Measurements from ENCODE around the gene AUTS2.

- TF ChIP-seq, protein P1, sequence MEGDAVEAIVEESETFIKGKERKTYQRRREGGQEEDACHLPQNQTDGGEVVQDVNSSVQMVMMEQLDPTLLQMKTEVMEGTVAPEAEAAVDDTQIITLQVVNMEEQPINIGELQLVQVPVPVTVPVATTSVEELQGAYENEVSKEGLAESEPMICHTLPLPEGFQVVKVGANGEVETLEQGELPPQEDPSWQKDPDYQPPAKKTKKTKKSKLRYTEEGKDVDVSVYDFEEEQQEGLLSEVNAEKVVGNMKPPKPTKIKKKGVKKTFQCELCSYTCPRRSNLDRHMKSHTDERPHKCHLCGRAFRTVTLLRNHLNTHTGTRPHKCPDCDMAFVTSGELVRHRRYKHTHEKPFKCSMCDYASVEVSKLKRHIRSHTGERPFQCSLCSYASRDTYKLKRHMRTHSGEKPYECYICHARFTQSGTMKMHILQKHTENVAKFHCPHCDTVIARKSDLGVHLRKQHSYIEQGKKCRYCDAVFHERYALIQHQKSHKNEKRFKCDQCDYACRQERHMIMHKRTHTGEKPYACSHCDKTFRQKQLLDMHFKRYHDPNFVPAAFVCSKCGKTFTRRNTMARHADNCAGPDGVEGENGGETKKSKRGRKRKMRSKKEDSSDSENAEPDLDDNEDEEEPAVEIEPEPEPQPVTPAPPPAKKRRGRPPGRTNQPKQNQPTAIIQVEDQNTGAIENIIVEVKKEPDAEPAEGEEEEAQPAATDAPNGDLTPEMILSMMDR (IDR thresholded peaks at IDR 0.05), result no peak
- TF ChIP-seq POLR2A (IDR thresholded peaks at IDR 0.05), result no peak
These were observed 1145.5 kb downstream of the AUTS2 start for GRCh38 chr7:70743531-70744325.
